SH-SY5Y (cell line): ENCODE measurements around the gene STK24.

Experiments used
- GATA2 ChIP-seq: IDR thresholded peaks from 2 replicates; pipeline ENCODE4 v1.6.1; 2011; ENCODE audit warnings: mild to moderate bottlenecking, low read depth, low read length
- GATA3 ChIP-seq: IDR thresholded peaks from 2 replicates; pipeline ENCODE4 v1.6.1; 2011; ENCODE audit warnings: low read depth, mild to moderate bottlenecking, low read length, moderate library complexity

Gene STK24

GRCh38 chr13:98565726-98566565 lies 11.0 kb downstream of the STK24 start:
- TF ChIP-seq GATA3 (no peak), GATA2 (no peak)

DNA sequence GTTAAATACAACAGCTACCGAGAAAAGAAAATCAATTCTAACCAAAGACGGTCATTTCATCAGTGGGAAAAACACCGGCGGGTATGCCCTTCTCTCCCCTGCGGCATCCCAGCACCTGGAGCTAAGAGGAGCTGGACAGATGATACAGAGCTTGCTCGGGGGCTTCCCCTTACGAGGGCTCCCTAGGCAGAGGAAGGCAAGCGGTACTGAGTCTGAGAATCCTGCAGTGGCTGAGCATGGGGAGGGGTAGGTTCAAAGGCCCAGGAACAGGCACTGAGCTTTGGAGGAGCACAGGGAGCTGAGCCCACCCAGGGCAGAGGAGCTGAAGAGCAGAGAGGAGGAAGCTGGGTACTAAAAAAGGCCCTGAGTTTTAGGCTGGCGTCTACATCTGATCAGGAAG lies 12.7 kb downstream of the STK24 start:
- TF ChIP-seq GATA3 = no peak
- no peak for TF ChIP-seq GATA2

DNA sequence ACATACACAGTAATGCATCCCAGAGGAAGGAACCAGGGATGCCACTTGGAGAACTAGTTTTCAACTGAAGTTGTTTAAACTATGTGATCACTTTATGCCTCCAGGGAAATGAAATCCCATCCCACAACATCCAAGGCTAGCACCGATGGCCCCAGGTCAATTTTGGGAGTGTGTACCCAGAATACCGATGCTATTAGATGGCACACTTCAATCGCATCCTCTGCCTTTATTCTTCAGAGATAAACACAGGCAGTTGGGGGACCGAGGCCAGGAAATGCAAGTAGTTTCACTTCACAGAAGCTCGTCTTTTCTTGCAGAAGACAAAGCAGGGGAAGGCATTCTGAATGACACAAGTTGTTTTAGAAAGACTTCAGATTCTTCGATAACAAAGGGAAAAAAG lies 13.8 kb downstream of the STK24 start:
- TF ChIP-seq GATA2 (no peak), GATA3 (no peak)

- no peak for TF ChIP-seq GATA3
- TF ChIP-seq GATA2 = no peak
These were observed 17.7 kb downstream of the STK24 start for GRCh38 chr13:98559169-98559568.

DNA sequence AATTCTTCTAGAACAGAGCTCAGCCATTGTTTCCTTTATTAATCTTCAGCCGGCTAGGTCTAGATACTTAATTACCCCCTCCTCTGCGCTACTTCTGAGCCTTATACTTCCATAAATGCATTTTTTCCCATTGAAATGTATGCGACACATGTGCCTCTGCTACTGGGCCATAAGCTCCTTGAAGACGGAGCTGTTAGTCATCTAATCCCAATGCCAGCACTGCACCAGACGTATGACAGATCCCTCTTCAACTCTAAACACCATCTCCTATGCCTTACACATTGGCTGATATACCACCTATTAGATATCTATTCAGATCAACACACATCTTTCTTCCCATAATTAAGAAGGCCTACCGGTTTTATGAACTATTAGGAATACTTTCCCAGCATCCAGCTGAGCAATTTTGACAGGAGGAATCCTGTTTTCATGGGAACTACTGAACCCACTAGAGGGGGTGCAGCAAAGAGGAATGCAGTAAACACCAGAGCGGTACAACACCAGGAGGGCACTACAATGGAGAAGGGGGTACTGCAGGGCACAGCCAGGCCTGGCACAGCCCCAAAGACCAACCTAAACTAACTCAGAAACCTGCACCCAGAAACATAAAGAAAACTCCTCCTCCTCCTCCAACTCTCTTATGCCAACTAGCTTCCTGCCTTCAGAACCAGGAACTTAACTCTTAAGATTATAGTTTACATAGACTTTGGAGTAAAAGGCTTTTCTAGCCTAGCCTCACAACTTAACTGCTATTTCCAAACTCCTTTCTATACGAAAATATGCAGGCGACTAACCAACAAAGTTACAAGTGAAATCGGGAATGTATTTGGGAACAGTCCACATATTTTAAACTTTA lies 18.7 kb downstream of the STK24 start:
- TF ChIP-seq GATA2 (no peak), GATA3 (no peak)

GRCh38 chr13:98556968-98557631 lies 19.8 kb downstream of the STK24 start:
- peak; percentile 62 for TF ChIP-seq GATA2
- no peak for TF ChIP-seq GATA3

DNA sequence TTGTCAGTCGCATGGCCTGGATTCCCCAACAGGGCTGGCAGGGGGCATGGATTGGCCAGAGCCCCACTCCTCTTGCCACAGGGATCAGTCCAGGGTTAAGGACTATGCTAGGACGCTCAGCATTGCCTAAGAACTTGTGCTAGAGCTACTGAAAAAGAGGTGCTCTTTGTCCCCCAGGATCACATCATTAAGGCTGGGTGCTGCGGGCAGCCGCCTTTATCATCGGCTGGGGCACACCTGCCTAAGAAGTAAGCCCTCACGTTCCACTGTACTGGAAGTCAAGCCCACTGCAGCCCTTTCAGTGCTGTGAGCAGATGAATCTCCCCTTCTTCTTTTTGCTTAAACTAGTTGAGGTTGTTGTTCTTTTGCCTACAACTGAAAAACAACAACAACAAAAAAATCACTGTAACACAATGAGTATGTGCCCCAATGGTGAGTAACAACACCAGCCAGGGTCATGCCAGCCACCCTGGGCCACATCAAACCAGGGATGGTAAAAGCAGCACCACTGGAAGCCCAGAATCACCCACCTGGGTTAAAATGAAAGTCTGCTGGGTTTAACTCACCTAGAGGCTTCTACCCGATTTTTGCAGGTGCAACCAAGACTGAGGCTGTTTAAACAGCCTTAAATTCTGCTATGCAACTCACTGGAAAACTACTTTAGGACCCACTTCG lies 20.6 kb downstream of the STK24 start:
- TF ChIP-seq GATA3 = no peak
- TF ChIP-seq GATA2 = no peak

- TF ChIP-seq GATA3 (no peak), GATA2 (no peak)
These were observed 27.1 kb downstream of the STK24 start for GRCh38 chr13:98549728-98550317.

DNA sequence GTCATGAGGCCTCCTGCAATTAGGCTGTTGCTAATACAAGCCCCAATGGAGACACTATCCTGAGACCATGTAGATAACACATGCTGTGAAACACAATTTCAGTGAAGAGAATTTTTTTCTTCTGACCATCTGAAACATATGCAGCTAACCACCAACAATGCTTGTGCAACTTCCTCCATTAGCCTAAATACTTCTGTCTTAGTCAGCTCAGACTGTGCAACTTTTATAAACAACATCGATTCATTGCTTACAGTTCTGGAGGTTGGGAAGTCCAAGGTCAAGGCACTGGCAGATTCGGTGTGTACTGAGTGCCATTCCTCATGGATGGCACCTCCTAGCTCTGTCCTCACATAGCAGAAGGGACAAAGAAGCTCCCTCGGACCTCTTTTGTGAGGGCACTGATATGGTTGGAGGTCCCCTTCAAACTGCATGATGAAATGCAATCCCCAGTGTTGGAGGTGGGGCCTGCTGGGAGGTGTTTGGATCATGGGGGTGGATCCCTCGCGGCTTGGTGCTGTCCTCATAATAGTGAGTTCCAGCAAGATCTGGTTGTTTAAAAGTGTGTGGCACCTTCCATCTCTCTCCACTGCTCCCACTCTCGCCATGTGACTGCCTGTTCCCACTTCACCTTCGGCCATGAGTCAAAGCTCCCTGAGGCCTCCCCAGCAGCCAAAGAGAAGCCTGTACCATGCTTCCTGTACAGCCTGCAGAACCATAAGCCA lies 27.7 kb downstream of the STK24 start:
- no peak for TF ChIP-seq GATA2

GRCh38 chr13:98548230-98548629 lies 28.7 kb downstream of the STK24 start:
- TF ChIP-seq GATA2 (no peak), GATA3 (no peak)

- no peak for TF ChIP-seq GATA3
- TF ChIP-seq GATA2 = no peak
These were observed 29.5 kb downstream of the STK24 start for GRCh38 chr13:98547455-98547854.

DNA sequence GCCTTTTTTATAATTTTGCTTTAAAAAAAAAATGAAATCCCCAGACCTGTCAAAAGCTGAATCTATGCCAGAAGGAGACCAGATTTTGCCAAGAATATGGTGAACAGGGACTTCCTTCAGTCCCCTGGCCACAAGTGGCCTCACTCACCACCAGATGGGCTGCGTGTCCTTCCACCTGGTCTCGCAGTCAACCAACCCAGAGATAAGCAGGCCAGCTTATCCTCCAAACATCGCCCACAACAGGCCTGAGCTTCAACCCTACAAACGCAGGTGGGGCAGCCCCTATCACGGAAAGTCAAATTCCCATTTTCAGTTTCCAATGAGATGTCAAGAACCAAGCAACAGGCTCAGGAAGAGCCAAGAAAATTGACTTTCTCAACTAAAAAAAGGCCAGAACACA lies 30.5 kb downstream of the STK24 start:
- no peak for TF ChIP-seq GATA3
- TF ChIP-seq GATA2 = no peak
